Breast epithelium (tissue), 4 donors: ENCODE data around the gene CCDC51. TPM values are rescaled to one million over a fixed set of nuclear protein-coding genes. Genes with fewer than 3 reads are reported as not detected.
"Not testable (repeated sequence)": the region's sequence is repeated elsewhere in the genome, so short reads cannot be mapped to it uniquely, and the experiment has no call there.

Experiments
- DNase-seq, 2 donors: peaks; one replicate each; pipeline ENCODE4 v3.0.0-alpha.2; 2019; ENCODE audit warnings: low spot score in 2 of 2
- H3K27ac ChIP-seq, 2 donors: fragments of 200-600 bp; sonication (generic) in 1 of 2; one replicate each; pipeline ENCODE4 v1.5.1; 2016 to 2019; ENCODE audit warnings: mild to moderate bottlenecking in 1 of 2
- H3K27me3 ChIP-seq, 2 donors: fragments of 200-600 bp; sonication (generic) in 1 of 2; one replicate each; pipeline versions ENCODE4 v1.5.1 to v1.6.0; 2017 to 2019; ENCODE audit warnings: control low read depth in 1 of 2, mild to moderate bottlenecking in 1 of 2
- H3K36me3 ChIP-seq: fragments of 200-600 bp; one replicate; pipeline ENCODE4 v1.5.1; 2019
- H3K4me1 ChIP-seq, 2 donors: fragments of 200-600 bp; sonication (generic); one replicate each; pipeline ENCODE4 v1.5.1; 2016 to 2019; ENCODE audit warnings: control low read depth in 1 of 2
- H3K4me3 ChIP-seq, 3 donors: fragments of 200-600 bp; sonication (generic); 1 replicate in 2 of 3; 2 replicates in 1 of 3; pipeline ENCODE4 v1.5.1; 2016 to 2019; ENCODE audit warnings: mild to moderate bottlenecking in 3 of 3, moderate library complexity in 2 of 3
- H3K9me3 ChIP-seq, 2 donors: fragments of 200-600 bp; sonication (generic) in 1 of 2; one replicate each; pipeline ENCODE4 v1.5.1; 2016 to 2019; ENCODE audit warnings: control low read depth in 1 of 2
- POLR2A ChIP-seq: fragments of 450-650 bp; IDR thresholded peaks from one replicate; pipeline ENCODE4 v1.6.1; 2016; ENCODE audit warnings: antibody characterized with exemption, mild to moderate bottlenecking, moderate library complexity
- POLR2AphosphoS5 ChIP-seq, 3 donors: sonication (generic); formaldehyde crosslinking; IDR thresholded peaks; one replicate each; pipeline ENCODE4 v1.6.1; 2017; ENCODE audit warnings: antibody characterized with exemption in 3 of 3
- intact Hi-C: fragments of 100-400 bp; cut with DNase I; formaldehyde crosslinking; loops from one replicate; pipeline ENCODE4 v1.15.1; 2023; ENCODE audit warnings: low total_unique reads
- total RNA-seq, 3 donors: library from RNA; depleted of rRNA; stranded (reverse); fragments of >200 nt; gene quantifications; one replicate each; pipeline ENCODE4 v1.1.0, GENCODE V29; 2016
- TF ChIP-seq, protein P1 (sequence below), 3 donors: fragments of 450-650 bp; IDR thresholded peaks; one replicate each; pipeline ENCODE4 v1.5.1; 2016 to 2017; ENCODE audit warnings: antibody characterized with exemption in 3 of 3, mild to moderate bottlenecking in 3 of 3, moderate library complexity in 3 of 3

CCDC51 gene
- total RNA-seq, 3 donors from 2014 or later, result 12.5 to 14.7 (median 13.9) TPM

DNA sequence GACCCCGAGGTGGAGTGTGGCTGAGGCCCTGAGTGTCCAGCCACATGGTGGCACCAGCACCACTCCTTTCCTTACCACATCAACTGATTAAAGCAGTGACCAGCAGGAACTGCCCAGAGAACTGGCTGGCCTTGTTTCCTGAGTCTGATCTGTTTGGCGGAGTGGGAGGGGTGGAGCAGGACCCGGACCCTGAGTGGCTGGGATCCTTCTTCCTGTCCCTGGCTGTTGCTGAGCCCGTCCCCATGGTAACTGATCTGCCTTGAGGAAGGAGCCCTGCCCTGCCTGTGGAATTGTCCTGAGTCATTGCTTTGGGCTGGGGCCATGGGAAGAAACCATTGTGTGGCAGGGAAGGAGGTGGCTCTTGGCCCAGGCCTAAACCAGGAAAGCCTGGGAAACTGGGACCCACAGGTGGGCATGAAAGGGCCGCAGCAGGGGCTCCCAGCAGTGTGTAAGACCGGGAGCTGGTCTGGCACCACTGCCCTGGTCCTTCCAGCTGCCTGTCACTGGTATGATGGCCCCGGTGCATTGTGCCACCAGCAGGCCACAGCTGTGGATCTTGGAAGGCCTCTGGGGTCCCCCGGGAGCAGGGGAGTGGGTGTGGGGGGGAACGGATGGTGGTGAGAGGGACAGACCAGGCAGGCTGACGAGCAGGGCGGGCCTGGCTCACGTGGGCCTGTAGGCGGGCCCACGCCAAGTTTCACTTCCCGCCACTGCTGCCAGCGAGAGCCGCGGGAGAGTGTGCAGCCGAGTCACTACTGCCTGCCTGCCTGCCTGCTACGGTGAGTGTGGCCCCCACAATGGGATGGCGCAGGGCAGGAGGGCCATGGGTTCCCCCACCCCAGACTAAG lies 25.8 kb upstream of the CCDC51 start:
- Histone ChIP-seq H3K27me3 (no peaks in the 10 kb centered on the region), H3K27ac (peak overlapping the region; percentile 99 to 100), H3K36me3 (no peaks in the 10 kb centered on the region), H3K4me1 (peaks cover 19 to 31% of the 10 kb centered on the region in 2 donors), H3K4me3 (peak overlapping the region; percentile 56 to 72 (median 58)), H3K9me3 (no peaks in the 10 kb centered on the region)
- intact Hi-C loops, result no loop called here
- TF ChIP-seq POLR2A, result no peak
- TF ChIP-seq POLR2AphosphoS5 (IDR thresholded peaks at IDR 0.05), result peak; percentile 79 to 93 (median 87)
- TF ChIP-seq, protein P1, sequence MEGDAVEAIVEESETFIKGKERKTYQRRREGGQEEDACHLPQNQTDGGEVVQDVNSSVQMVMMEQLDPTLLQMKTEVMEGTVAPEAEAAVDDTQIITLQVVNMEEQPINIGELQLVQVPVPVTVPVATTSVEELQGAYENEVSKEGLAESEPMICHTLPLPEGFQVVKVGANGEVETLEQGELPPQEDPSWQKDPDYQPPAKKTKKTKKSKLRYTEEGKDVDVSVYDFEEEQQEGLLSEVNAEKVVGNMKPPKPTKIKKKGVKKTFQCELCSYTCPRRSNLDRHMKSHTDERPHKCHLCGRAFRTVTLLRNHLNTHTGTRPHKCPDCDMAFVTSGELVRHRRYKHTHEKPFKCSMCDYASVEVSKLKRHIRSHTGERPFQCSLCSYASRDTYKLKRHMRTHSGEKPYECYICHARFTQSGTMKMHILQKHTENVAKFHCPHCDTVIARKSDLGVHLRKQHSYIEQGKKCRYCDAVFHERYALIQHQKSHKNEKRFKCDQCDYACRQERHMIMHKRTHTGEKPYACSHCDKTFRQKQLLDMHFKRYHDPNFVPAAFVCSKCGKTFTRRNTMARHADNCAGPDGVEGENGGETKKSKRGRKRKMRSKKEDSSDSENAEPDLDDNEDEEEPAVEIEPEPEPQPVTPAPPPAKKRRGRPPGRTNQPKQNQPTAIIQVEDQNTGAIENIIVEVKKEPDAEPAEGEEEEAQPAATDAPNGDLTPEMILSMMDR (IDR thresholded peaks at IDR 0.05), result peak; percentile 51 to 77 (median 70)
- DNase-seq, result peak; percentile 98 to 99

DNA sequence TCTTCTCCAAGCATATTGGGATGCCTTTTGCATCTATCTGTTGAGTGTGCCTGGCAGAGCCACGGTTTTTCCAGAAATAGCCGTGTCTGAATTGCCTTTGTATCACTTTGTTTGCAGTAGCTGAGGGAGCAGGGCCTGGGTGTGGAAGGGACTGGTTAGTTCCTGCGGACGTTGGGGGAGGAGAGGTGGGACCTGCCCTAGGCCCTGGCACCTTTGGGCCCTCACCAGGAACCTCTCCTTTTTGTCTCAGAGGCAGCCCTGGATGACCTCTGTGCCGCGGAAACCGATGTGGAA lies 25.3 kb upstream of the CCDC51 start:
- H3K4me3 ChIP-seq, result no peak overlapping the region
- intact Hi-C loops, result no loop called here

DNA sequence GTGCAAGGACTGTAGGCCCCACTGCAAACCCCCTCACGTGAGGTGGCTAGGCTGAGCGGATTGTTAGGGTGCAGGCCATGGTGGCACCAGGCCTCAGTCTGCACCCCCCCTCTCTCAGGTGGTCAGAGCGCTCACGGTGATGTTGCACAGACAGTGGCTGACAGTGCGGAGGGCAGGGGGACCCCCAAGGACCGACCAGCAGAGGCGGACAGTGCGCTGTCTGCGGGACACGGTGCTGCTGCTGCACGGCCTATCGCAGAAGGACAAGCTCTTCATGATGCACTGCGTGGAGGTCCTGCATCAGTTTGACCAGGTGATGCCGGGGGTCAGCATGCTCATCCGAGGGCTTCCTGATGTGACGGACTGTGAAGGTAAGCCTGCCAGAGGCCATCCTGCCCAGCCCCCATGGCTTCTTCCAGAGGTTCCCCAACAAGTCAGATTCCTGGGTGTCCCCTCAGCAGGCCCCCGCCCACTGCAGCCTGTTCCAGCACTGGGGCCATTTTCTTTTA lies 24.8 kb upstream of the CCDC51 start:
- Histone ChIP-seq H3K27ac (peak overlapping the region; percentile 99 to 100), H3K36me3 (no peaks in the 10 kb centered on the region)
- intact Hi-C loops, result loop anchor here (5.0 kb wide), 1 partner anchor 88 kb away; no protein-coding TSS in a partner anchor

More for the DNA sequence above, 25.3 kb upstream of the CCDC51 start:
- Histone ChIP-seq H3K27me3 (no peaks in the 10 kb centered on the region), H3K36me3 (no peaks in the 10 kb centered on the region), H3K27ac (peak overlapping the region; percentile 99 to 100), H3K9me3 (no peaks in the 10 kb centered on the region), H3K4me1 (peaks cover 17 to 27% of the 10 kb centered on the region in 2 donors)
- no peak for DNase-seq
- TF ChIP-seq, protein P1 (IDR thresholded peaks at IDR 0.05), result no peak
- TF ChIP-seq POLR2A (no peak), POLR2AphosphoS5 (IDR thresholded peaks at IDR 0.05) (no peak)

DNA sequence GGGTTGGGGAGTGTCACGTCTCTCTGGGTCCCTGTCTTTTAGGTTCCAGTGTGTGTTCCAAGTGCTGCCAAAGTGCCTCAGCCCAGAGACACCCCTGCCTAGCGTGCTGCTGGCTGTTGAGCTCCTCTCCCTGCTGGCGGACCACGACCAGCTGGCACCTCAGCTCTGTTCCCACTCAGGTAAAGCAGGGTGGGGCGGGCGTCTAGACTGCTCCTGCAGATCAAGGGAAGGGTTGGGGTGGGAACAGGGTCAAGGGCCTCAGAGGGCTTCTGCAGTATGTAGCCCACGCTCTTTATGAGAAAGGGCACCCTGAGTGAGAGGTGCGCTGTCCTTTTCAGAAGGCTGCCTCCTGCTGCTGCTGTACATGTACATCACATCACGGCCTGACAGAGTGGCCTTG lies 23.8 kb upstream of the CCDC51 start:
- intact Hi-C loops, result loop anchor here (5.0 kb wide), 1 partner anchor 89 kb away; no protein-coding TSS in a partner anchor
- Histone ChIP-seq H3K27ac (peak overlapping the region in 1 of 2 donors; percentile 21), H3K36me3 (no peaks in the 10 kb centered on the region), H3K4me3 (no peak overlapping the region), H3K27me3 (no peaks in the 10 kb centered on the region), H3K9me3 (no peaks in the 10 kb centered on the region), H3K4me1 (peaks cover 17 to 24% of the 10 kb centered on the region in 2 donors)
- TF ChIP-seq, protein P1 (IDR thresholded peaks at IDR 0.05), result no peak
- TF ChIP-seq POLR2AphosphoS5 (IDR thresholded peaks at IDR 0.05), result no peak
- no peak for TF ChIP-seq POLR2A
- DNase-seq, result no peak

More for the DNA sequence above, 24.8 kb upstream of the CCDC51 start:
- Histone ChIP-seq H3K4me3 (no peak overlapping the region), H3K4me1 (peaks cover 17 to 24% of the 10 kb centered on the region in 2 donors), H3K27me3 (no peaks in the 10 kb centered on the region), H3K9me3 (no peaks in the 10 kb centered on the region)
- no peak for DNase-seq
- no peak for TF ChIP-seq POLR2AphosphoS5 (IDR thresholded peaks at IDR 0.05)
- no peak for TF ChIP-seq POLR2A

DNA sequence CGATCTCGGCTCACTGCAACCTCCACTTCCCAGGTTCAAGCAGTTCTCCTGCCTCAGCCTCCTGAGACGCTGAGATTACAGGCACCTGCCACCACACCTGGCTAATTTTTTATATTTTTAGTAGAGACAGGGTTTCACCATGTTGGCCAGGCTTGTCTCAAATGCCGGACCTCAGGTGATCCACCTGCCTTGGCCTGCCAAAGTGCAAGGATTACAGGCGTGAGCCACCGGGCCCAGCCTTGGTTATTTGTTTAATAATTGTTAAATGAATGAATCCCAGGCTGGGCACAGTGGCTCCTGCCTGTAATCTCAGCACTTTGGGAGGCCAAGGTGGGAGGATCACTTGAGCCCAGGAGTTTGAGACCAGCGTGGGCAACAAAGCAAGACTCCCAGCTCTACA lies 21.8 kb upstream of the CCDC51 start:
- not testable (repeated sequence) for H3K9me3 ChIP-seq, H3K27me3 ChIP-seq, DNase-seq, H3K4me1 ChIP-seq, H3K4me3 ChIP-seq, H3K27ac ChIP-seq, H3K36me3 ChIP-seq
- intact Hi-C loops, result loop anchor here (5.0 kb wide), 1 partner anchor 91 kb away; no protein-coding TSS in a partner anchor

DNA sequence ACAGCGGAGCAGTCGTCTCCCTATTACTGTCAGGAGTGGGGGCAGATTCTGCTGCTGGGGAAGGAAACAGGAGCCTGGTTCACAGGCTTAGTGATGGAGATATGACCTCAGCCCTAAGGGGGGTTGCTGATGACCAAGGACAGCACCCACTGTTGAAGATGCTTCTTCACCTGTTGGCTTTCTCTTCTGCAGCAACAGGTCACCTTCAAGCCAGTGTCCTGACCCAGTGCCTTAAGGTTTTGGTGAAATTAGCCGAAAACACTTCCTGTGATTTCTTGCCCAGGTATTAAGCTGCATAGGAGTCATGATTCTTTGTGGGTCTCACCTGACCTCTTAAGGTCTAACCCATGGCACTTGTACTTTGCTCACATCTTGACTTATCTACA lies 20.6 kb upstream of the CCDC51 start:
- Histone ChIP-seq H3K4me3 (no peak overlapping the region), H3K27ac (peak overlapping the region; percentile 35 to 50), H3K9me3 (no peaks in the 10 kb centered on the region), H3K27me3 (no peaks in the 10 kb centered on the region), H3K4me1 (peaks cover 0 to 5% of the 10 kb centered on the region in 2 donors), H3K36me3 (no peaks in the 10 kb centered on the region)
- no peak for TF ChIP-seq POLR2AphosphoS5 (IDR thresholded peaks at IDR 0.05)
- TF ChIP-seq, protein P1 (IDR thresholded peaks at IDR 0.05), result no peak
- intact Hi-C loops, result loop anchor here (5.0 kb wide), 1 partner anchor 92 kb away; no protein-coding TSS in a partner anchor
- DNase-seq, result no peak
